RKO (cell line): ENCODE measurements around the gene MCC.

ENCODE experiments used
- DNase-seq: peaks from one replicate; pipeline ENCODE4 v3.0.0-alpha.2; 2016; ENCODE audit warnings: low spot score

Gene MCC

GRCh38 chr5:112977440-112977861 is 510.8 kb downstream of the MCC start:
- DNase-seq, result peak; percentile 41

DNA sequence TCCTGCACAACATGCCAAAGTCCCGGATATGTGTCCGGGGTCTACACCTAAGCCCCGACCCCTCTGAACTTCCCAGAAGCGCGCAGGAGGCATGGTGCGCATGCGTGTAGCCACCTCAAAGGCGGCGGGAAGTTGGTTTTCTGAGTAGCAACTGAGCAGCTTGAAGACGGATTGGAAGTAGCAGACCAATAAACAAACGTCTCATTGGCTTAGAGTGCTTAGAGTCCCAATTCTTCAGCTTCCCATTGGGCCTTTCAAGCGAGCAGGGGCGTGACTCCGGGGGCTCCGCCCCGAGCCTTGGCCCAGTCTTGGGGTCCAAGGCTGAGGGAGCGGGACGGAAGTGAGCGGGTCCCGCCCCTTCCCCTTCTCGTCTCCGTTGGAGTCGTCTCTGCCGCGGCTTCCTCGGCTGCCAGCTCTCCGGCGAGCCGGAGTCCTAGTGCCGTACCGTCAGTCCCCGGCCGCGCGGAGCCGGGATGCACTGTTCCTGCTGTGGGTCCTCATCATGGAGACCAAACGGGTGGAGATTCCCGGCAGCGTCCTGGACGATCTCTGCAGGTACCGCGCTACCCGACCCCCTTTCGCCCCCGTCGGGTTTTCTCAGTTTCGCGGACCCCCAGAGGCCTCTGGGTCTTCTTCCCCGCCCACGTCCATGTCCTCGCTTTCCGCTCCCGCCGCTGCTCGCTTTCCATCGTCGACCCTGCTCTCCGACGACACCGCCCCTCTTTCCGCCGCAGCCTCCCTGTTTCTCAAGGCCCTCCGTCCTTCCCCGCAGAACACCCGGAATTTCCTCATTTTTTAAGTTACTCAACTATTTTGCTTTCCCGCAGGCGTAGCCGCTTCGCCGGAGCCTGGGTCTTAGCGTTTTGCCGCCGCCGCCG is 511.6 kb downstream of the MCC start, which contains the start of gene DCP2:
TSS of gene DCP2 (plus strand) at position 367 of the 878 bp plus-strand sequence. CDS start at position 503, 136 bp downstream.
- peak; percentile 99 for DNase-seq

DNA sequence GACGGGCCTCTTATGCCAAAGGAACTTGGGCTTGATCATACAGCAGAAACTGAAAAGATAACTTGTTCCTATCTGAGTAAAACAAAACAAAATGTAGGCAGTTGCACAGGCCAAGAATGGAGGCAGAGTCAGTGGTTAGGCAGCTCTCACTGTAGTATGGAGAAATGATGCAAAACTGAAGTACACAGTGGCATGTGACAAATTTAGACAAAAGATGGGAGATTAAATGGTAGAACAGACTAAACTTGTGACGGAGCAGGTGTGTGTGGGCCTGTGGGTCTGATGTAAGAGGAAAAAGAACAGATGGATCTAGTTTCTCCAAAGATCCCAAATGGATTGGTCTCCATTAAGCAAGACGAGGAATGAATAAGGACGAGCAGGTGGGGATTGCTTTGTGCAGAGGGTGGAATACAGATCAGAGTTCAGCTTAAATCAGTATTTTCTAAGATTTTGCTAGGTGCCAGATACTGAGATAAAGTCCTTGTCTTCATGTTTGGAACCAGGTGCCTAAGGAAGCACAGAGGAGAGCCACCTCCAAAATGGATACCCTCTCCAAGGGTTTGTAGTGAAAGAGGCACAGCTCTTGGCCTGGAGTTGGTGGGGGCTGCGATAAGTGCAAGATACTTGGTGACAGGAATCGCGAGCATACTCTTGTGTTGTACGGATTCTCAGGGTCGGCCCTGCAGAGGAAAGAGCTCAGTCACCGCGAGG is 512.4 kb downstream of the MCC start:
- no peak for DNase-seq

- no peak for DNase-seq
Observed at GRCh38 chr5:112974901-112975300, 513.4 kb downstream of the MCC start.

DNA sequence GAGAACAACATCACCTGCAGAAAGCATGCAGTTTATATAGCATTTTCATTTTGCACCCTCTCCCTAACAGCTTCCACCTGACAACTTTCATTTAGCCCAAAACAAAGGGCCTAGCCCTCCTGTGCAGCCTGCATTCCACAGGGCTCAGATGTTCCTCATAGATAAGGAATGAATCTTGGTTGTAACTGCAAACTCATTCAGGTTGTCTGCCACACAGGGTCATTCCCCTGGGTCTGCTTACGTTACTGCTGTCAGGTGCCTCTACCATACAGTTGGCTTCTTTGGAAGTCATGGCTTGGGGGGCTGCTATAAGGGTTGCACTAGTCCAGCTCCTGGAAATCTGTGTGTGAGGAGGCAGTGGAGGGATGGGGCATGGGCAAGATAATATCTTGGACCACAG is 514.3 kb downstream of the MCC start:
- DNase-seq, result no peak

DNA sequence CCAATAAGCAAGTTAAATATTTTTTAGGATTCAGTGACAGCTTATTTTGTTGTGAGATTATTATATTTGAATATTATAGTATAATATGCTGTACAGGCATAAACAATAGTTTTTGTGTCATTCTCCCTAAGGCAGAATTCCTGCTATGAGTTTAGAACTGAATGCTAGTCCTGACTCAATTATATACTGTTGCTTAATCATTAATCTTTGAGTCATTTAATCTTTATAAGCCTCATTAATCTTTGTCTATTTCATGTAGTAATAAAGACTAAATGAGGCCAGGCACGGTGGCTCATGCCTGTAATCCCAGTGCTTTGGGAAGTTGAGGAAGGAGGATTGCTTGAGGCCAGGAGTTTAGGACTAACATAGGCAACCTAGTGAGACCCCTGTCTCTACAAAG is 515.2 kb downstream of the MCC start:
- DNase-seq, result no peak
